RWPE1 (cell line): ENCODE data around the gene S100A14.

Source experiments
- CTCF ChIA-PET: fragments of 350-600 bp; sonication (Branson Sonifier 250); formaldehyde crosslinking; extraction: SDS; loops from one replicate; lab custom pipeline; 2021; lab: Yijun Ruan, JAX
- POLR2A ChIA-PET: fragments of 400-600 bp; formaldehyde crosslinking; extraction: SDS; loops from one replicate; lab custom pipeline; 2020; ENCODE audit warnings: antibody characterized with exemption; ENCODE audit not compliant: low non-redundant PET; lab: Yijun Ruan, JAX
- DNase-seq: peaks from one replicate; pipeline ENCODE4 v3.0.0; 2012; ENCODE audit warnings: low spot score
- H3K27ac ChIP-seq: fragments of 450-650 bp; 2 replicates; pipeline ENCODE4 v1.5.1; 2017
- CTCF ChIP-seq: fragments of 450-650 bp; conservative IDR thresholded peaks from 2 replicates; pipeline ENCODE4 v1.5.1; 2017; ENCODE audit warnings: low read depth, mild to moderate bottlenecking

S100A14 gene

GRCh38 chr1:153611356-153611755 lies 4.8 kb downstream of the S100A14 start:
- H3K27ac ChIP-seq: peak overlapping the region; percentile 99

GRCh38 chr1:153610811-153611301 lies 5.3 kb downstream of the S100A14 start:
- H3K27ac ChIP-seq: peak overlapping the region; percentile 99
- no peak for TF ChIP-seq CTCF
- CTCF ChIA-PET: interaction anchor here (1.0 to 2.3 kb wide), 2 partner anchors 38 to 102 kb away, joined by 4 to 8 read pairs; no protein-coding TSS in a partner anchor
- POLR2A ChIA-PET: interaction anchor here (1.5 to 7.6 kb wide), 2 partner anchors 16 to 23 kb away, joined by 6 to 56 read pairs; partner anchors contain the start of genes CHTOP, S100A1 and S100A13
- DNase-seq: peak; percentile 90

More at GRCh38 chr1:153611356-153611755, 4.8 kb downstream of the S100A14 start:
- no peak for DNase-seq
- ChIA-PET POLR2A (interaction anchor here (1.5 to 7.6 kb wide), 2 partner anchors 15 to 23 kb away, joined by 6 to 56 read pairs; partner anchors contain the start of genes CHTOP, S100A1 and S100A13), CTCF (interaction anchor here (4.5 kb wide), 1 partner anchor 39 kb away, joined by 23 read pairs; no protein-coding TSS in a partner anchor)
- TF ChIP-seq CTCF: no peak

GRCh38 chr1:153610334-153610733 lies 5.8 kb downstream of the S100A14 start:
- DNase-seq: no peak
- CTCF ChIA-PET: interaction anchor here (1.0 to 2.3 kb wide), 3 partner anchors 38 to 101 kb away, joined by 4 to 8 read pairs (median 4); no protein-coding TSS in a partner anchor

GRCh38 chr1:153609585-153609907 lies 6.6 kb downstream of the S100A14 start:
- no peak for TF ChIP-seq CTCF
- ChIA-PET POLR2A (no interaction called here), CTCF (interaction anchor here (0.6 to 2.3 kb wide), 4 partner anchors 8 to 41 kb away, joined by 3 to 8 read pairs (median 4); partner anchors contain the start of gene S100A1)
- H3K27ac ChIP-seq: peak overlapping the region; percentile 99
- DNase-seq: no peak

More at GRCh38 chr1:153610334-153610733, 5.8 kb downstream of the S100A14 start:
- POLR2A ChIA-PET: interaction anchor here (1.5 to 7.6 kb wide), 2 partner anchors 16 to 24 kb away, joined by 6 to 56 read pairs; partner anchors contain the start of genes CHTOP, S100A1 and S100A13
- TF ChIP-seq CTCF: no peak
- peak overlapping the region; percentile 99 for H3K27ac ChIP-seq

- CTCF ChIA-PET: interaction anchor here (0.5 to 2.3 kb wide), 5 partner anchors 8 to 72 kb away, joined by 3 to 8 read pairs (median 4); no protein-coding TSS in a partner anchor
- POLR2A ChIA-PET: no interaction called here
- peak; percentile 97 for DNase-seq
- H3K27ac ChIP-seq: peak overlapping the region; percentile 99
- TF ChIP-seq CTCF: no peak
Observed at GRCh38 chr1:153608742-153609584, 7.2 kb downstream of the S100A14 start.

- POLR2A ChIA-PET: no interaction called here
- peak overlapping the region; percentile 99 for H3K27ac ChIP-seq
- CTCF ChIA-PET: interaction anchor here (1.0 to 1.2 kb wide), 2 partner anchors 9 to 35 kb away, joined by 3 to 5 read pairs; no protein-coding TSS in a partner anchor
- no peak for TF ChIP-seq CTCF
- DNase-seq: no peak
Observed at GRCh38 chr1:153608089-153608682, 7.9 kb downstream of the S100A14 start.
